K562 (cell line): ENCODE data around the gene MUC5B. TPM values are rescaled to one million over a fixed set of nuclear protein-coding genes. Genes with fewer than 3 reads are reported as not detected.

Source experiments
- ATAC-seq: fragments of 200-7000 bp; cut with Tn5 transposase; 3 replicates; pipeline ENCODE4 v1.9.1; 2020; ENCODE audit warnings: moderate library complexity
- BruUV-seq: library from RNA; stranded (reverse); fragments of 400-500 nt; replicated peaks from 2 replicates; lab custom pipeline; 2021; lab: Mats Ljungman, UMichigan
- CTCF ChIA-PET: fragments of 300-600 bp; formaldehyde crosslinking; extraction: SDS; loops from one replicate; lab custom pipeline; 2021; ENCODE audit warnings: low intra/inter-chr PET ratio; lab: Yijun Ruan, JAX
- POLR2A ChIA-PET: fragments of 300-600, 350-650 bp; sonication (Branson Sonifier 250); formaldehyde crosslinking; extraction: SDS; loops from one replicate; lab custom pipeline; 2021; ENCODE audit warnings: antibody characterized with exemption, inconsistent platforms; lab: Yijun Ruan, JAX
- DNase-seq, 4 experiments: peaks; one replicate each; pipeline versions ENCODE4 v3.0.0 to v3.0.0-alpha.2; 2011 to 2018; ENCODE audit warnings: low spot score in 3 of 4, mixed read lengths in 3 of 4; ENCODE audit errors: extremely low read depth in 1 of 4
- FAIRE-seq: peaks from 2 replicates; lab custom pipeline; 2011; peaks lifted over from hg19 to GRCh38; lab: Jason Lieb, UNC
- H2AFZ ChIP-seq: 2 replicates; pipeline ENCODE4 v1.6.0; 2011; ENCODE audit warnings: low read depth, low read length, control low read depth, inconsistent platforms
- H3K27ac ChIP-seq: fragments of 200-600 bp; 3 replicates; pipeline ENCODE4 v1.8.0; 2011; ENCODE audit warnings: low read depth, mild to moderate bottlenecking, control low read depth, inconsistent platforms, low read length, moderate library complexity, mixed read lengths; ENCODE audit errors: extremely low read depth
- H3K27me3 ChIP-seq, 2 experiments: fragments of 300-600 bp in 1 of 2; 2 replicates in 1 of 2; 3 replicates in 1 of 2; pipeline versions ENCODE4 v1.6.0 to v1.8.0; 2011; ENCODE audit warnings: inconsistent platforms in 2 of 2, low read length in 2 of 2, mild to moderate bottlenecking in 1 of 2, mixed read lengths in 1 of 2, moderate library complexity in 1 of 2; ENCODE audit not compliant: control insufficient read depth in 2 of 2, insufficient read depth in 2 of 2
- H3K36me3 ChIP-seq: fragments of 300-600 bp; 3 replicates; pipeline ENCODE4 v1.8.0; 2011; ENCODE audit warnings: mild to moderate bottlenecking, low read length, inconsistent platforms; ENCODE audit not compliant: control insufficient read depth, insufficient read depth
- H3K4me1 ChIP-seq, 2 experiments: fragments of 200-600 bp in 1 of 2; replicated peaks in 1 of 2; 2 replicates in 1 of 2; 3 replicates in 1 of 2; pipeline versions ENCODE4 v1.5.1 to v1.8.0; 2011; ENCODE audit warnings: inconsistent platforms in 2 of 2, low read length in 2 of 2, mild to moderate bottlenecking in 1 of 2, mixed read lengths in 1 of 2, moderate library complexity in 1 of 2; ENCODE audit not compliant: control insufficient read depth in 2 of 2, insufficient read depth in 2 of 2
- H3K4me2 ChIP-seq: 2 replicates; pipeline ENCODE4 v1.6.1; 2011; ENCODE audit warnings: low read length, control low read depth, inconsistent platforms, mixed read lengths; ENCODE audit not compliant: insufficient read depth
- H3K4me3 ChIP-seq: fragments of 200-600 bp; sonication (generic), shearing (Covaris generic); 2 replicates; pipeline ENCODE4 v1.5.1; 2016; ENCODE audit warnings: control low read depth, inconsistent platforms
- H3K79me2 ChIP-seq: fragments of 200-600 bp; 3 replicates; pipeline ENCODE4 v1.8.0; 2011; ENCODE audit warnings: low read length, inconsistent platforms; ENCODE audit not compliant: control insufficient read depth, insufficient read depth
- H3K9ac ChIP-seq, 2 experiments: 2 replicates each; pipeline versions ENCODE4 v1.6.0 to v1.6.1; 2011; ENCODE audit warnings: low read depth in 2 of 2, low read length in 2 of 2, control low read depth in 1 of 2, inconsistent platforms in 1 of 2, mild to moderate bottlenecking in 1 of 2, mixed read lengths in 1 of 2; ENCODE audit not compliant: insufficient read depth in 1 of 2
- H3K9me1 ChIP-seq: one replicate; pipeline ENCODE4 v1.6.0; 2011; ENCODE audit warnings: inconsistent platforms, mild to moderate bottlenecking, low read length, moderate library complexity; ENCODE audit not compliant: control insufficient read depth, insufficient read depth
- H3K9me3 ChIP-seq: replicated peaks from 2 replicates; pipeline ENCODE4 v1.5.1; 2011; ENCODE audit warnings: low read depth, low read length, inconsistent platforms; ENCODE audit not compliant: control insufficient read depth, insufficient read depth
- H4K20me1 ChIP-seq: replicated peaks from 2 replicates; pipeline ENCODE4 v1.6.1; 2011; ENCODE audit warnings: low read length, inconsistent platforms, mixed read lengths; ENCODE audit not compliant: control insufficient read depth, insufficient read depth
- BACH1 ChIP-seq: fragments of 200-800 bp; sonication (Bioruptor generic); IDR thresholded peaks from 2 replicates; pipeline ENCODE4 v1.6.1; 2016; ENCODE audit warnings: missing genetic modification characterization, missing compliant biosample characterization
- HMGN3 ChIP-seq: IDR thresholded peaks from 2 replicates; pipeline ENCODE4 v1.6.1; 2011; ENCODE audit warnings: borderline replicate concordance, low read depth, mild to moderate bottlenecking, mixed read lengths, low read length; ENCODE audit not compliant: insufficient read length; ENCODE audit errors: extremely low read depth
- MAZ ChIP-seq, 2 experiments: fragments of 450-650 bp in 1 of 2; sonication (generic) in 1 of 2; formaldehyde crosslinking; IDR thresholded peaks in 1 of 2; conservative IDR thresholded peaks in 1 of 2; 2 replicates each; pipeline versions ENCODE4 v1.4.0 to v1.5.0; 2020; ENCODE audit warnings: mild to moderate bottlenecking in 1 of 2, missing genetic modification reagents in 1 of 2
- MCM5 ChIP-seq: fragments of 450-650 bp; IDR thresholded peaks from 2 replicates; pipeline ENCODE4 v1.6.1; 2016; ENCODE audit warnings: low read depth
- SP1 ChIP-seq: sonication (generic); formaldehyde crosslinking; IDR thresholded peaks from 2 replicates; pipeline ENCODE4 v1.8.1; 2022; ENCODE audit warnings: mild to moderate bottlenecking, missing genetic modification reagents
- VEZF1 ChIP-seq: fragments of 200-800 bp; sonication (Bioruptor generic); IDR thresholded peaks from 2 replicates; pipeline ENCODE4 v1.6.1; 2017; ENCODE audit warnings: missing genetic modification characterization, missing compliant biosample characterization
- ZBTB7A ChIP-seq: IDR thresholded peaks from 2 replicates; pipeline ENCODE4 v1.6.1; 2011; ENCODE audit warnings: low read depth, mild to moderate bottlenecking, low read length, moderate library complexity, borderline replicate concordance; ENCODE audit not compliant: control insufficient read depth
- WGBS: fragments of 100-300 bp; shearing (Covaris generic); methylation state at CpG from one replicate; pipeline ENCODE4 v1.1.6; 2016; ENCODE audit warnings: low coverage, mixed read lengths; ENCODE audit not compliant: insufficient coverage; ENCODE audit errors: missing lambda C conversion rate; 5-methylcytosine and 5-hydroxymethylcytosine counted together
- in situ Hi-C: fragments of 300-500 bp; cut with MboI; formaldehyde crosslinking; loops from 4 replicates; pipeline ENCODE4 v1.15.0; 2018; ENCODE audit warnings: inconsistent platforms, mixed read lengths
- intact Hi-C: fragments of 100-400 bp; cut with micrococcal nuclease; formaldehyde crosslinking; loops from 2 replicates; pipeline ENCODE4 v1.14.2; 2022
- polyA plus RNA-seq, 8 experiments: library from polyadenylated mRNA; depleted of rRNA in 4 of 8; stranded (reverse) in 5 of 8; unstranded in 3 of 8; fragments of >200 nt; fragmentation: Nextera tagmentation in 2 of 8; fragmentation: Illumina TruSeq in 1 of 8; extraction: Ambion mirVana in 2 of 8; extraction: Trizol in 1 of 8; gene quantifications; 2 replicates each; pipeline versions ENCODE4 v1.2.1 to v1.2.3, GENCODE V29; 2011 to 2014; ENCODE audit warnings: inconsistent platforms in 1 of 8, missing spikeins in 1 of 8
- total RNA-seq, 7 experiments: library from RNA; depleted of rRNA in 6 of 7; stranded (reverse); fragments of >200 nt in 6 of 7; fragmentation: Illumina TruSeq in 2 of 7; extraction: Trizol in 2 of 7; gene quantifications; 2 replicates each; pipeline versions ENCODE4 v1.2.1 to v1.2.3, GENCODE V29; 2011 to 2021; ENCODE audit warnings: low replicate concordance in 1 of 7
- TF ChIP-seq, protein P1 (sequence below): fragments of 450-650 bp; IDR thresholded peaks from 2 replicates; pipeline ENCODE4 v1.6.1; 2016

Gene MUC5B
- total and polyA plus RNA-seq, 9 of the 15 experiments (the other 6 are each of a cell fraction or from before 2014, with no cell fraction given) = 0.04 to 0.95 TPM; not detected in 7

GRCh38 chr11:1260023-1260501, 37.2 kb downstream of the MUC5B start:
- Histone ChIP-seq H3K4me3 (no peak overlapping the region), H3K27ac (no peak overlapping the region), H3K36me3 (no peaks in the 10 kb centered on the region), H3K9me3 (no peaks in the 10 kb centered on the region; the same call in 1 of the 2 replicates), H4K20me1 (no peaks in the 10 kb centered on the region; the same call in 1 of the 2 replicates), H3K27me3 (no peaks in the 10 kb centered on the region), H3K79me2 (no peaks in the 10 kb centered on the region), H3K9me1 (peaks cover 8% of the 10 kb centered on the region), H3K9ac (peak overlapping the region in 1 of 2 experiments; percentile 45; a peak in 1 of 4 replicates), H3K4me2 (no peak overlapping the region), H3K4me1 (peaks cover 5 to 70% of the 10 kb centered on the region in 2 experiments; a peak in 4 of 5 replicates), H2AFZ (no peak overlapping the region)
- ATAC-seq (peak; percentile 93), FAIRE-seq (peak; percentile 75), DNase-seq (peak; percentile 73 to 98 (median 96))
- WGBS = 30% methylated on average over 7 of the region's 10 CpGs
- no TSS peak for BruUV-seq
- peak; percentile 65; the same call in 1 of the 2 replicates for TF ChIP-seq ZBTB7A
- TF ChIP-seq SP1 = peak; percentile 25; the same call in 1 of the 2 replicates
- TF ChIP-seq MCM5 = no peak
- peak; percentile 66 for TF ChIP-seq VEZF1 (CRISPR knock-in tag)
- TF ChIP-seq MAZ (CRISPR knock-in tag; conservative IDR thresholded peaks at IDR 0.05 in 1 of 2, IDR thresholded peaks at IDR 0.05 in 1 of 2) = peak in 1 of 2 experiments; percentile 83; a peak in 2 of 4 replicates
- no peak for TF ChIP-seq BACH1 (tag)
- TF ChIP-seq HMGN3 = peak; percentile 28
- TF ChIP-seq, protein P1, sequence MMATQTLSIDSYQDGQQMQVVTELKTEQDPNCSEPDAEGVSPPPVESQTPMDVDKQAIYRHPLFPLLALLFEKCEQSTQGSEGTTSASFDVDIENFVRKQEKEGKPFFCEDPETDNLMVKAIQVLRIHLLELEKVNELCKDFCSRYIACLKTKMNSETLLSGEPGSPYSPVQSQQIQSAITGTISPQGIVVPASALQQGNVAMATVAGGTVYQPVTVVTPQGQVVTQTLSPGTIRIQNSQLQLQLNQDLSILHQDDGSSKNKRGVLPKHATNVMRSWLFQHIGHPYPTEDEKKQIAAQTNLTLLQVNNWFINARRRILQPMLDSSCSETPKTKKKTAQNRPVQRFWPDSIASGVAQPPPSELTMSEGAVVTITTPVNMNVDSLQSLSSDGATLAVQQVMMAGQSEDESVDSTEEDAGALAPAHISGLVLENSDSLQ = peak; percentile 74
- in situ Hi-C loops = no loop called here
- POLR2A ChIA-PET = no interaction called here
- CTCF ChIA-PET = no interaction called here
- intact Hi-C loops = no loop called here
